Posterior cingulate gyrus (tissue), 11 donors: ENCODE data around the gene UGT8.

Source experiments
- DNase-seq, 10 donors: peaks; one replicate each; pipeline versions ENCODE4 v3.0.0 to v3.0.0-alpha.2; 2020 to 2021; ENCODE audit warnings: mixed read lengths in 3 of 10
- intact Hi-C: fragments of 100-400 bp; cut with DNase I; formaldehyde crosslinking; loops from one replicate; pipeline ENCODE4 v1.15.1; 2023

Gene UGT8

GRCh38 chr4:114677346-114677979, 78.9 kb downstream of the UGT8 start:
- intact Hi-C loops = no loop called here
- DNase-seq = no peak

GRCh38 chr4:114684462-114684861, 85.9 kb downstream of the UGT8 start:
- DNase-seq = no peak
- intact Hi-C loops = no loop called here

GRCh38 chr4:114688059-114688458, 89.5 kb downstream of the UGT8 start:
- DNase-seq = no peak
- intact Hi-C loops = no loop called here

GRCh38 chr4:114690571-114690970, 92.0 kb downstream of the UGT8 start:
- no peak for DNase-seq
- intact Hi-C loops = loop anchor here (5.0 kb wide), 1 partner anchor 183 kb away; no protein-coding TSS in a partner anchor

- no peak for DNase-seq
- intact Hi-C loops = loop anchor here (5.0 kb wide), 1 partner anchor 185 kb away; no protein-coding TSS in a partner anchor
Measured at GRCh38 chr4:114691865-114692264, 93.3 kb downstream of the UGT8 start.

- no peak for DNase-seq
- intact Hi-C loops = loop anchor here (5.0 kb wide), 1 partner anchor 186 kb away; no protein-coding TSS in a partner anchor
Measured at GRCh38 chr4:114692958-114693357, 94.4 kb downstream of the UGT8 start.

- intact Hi-C loops = loop anchor here (2.0 to 5.0 kb wide), 2 partner anchors 187 to 308 kb away; no protein-coding TSS in a partner anchor
- no peak for DNase-seq
Measured at GRCh38 chr4:114694770-114695169, 96.2 kb downstream of the UGT8 start.

- intact Hi-C loops = no loop called here
- DNase-seq = no peak
Measured at GRCh38 chr4:114698231-114698630, 99.6 kb downstream of the UGT8 start.

GRCh38 chr4:114701491-114701890, 102.9 kb downstream of the UGT8 start:
- no peak for DNase-seq
- intact Hi-C loops = no loop called here

GRCh38 chr4:114717432-114717831, 118.8 kb downstream of the UGT8 start:
- no peak for DNase-seq
- intact Hi-C loops = no loop called here

- intact Hi-C loops = no loop called here
- no peak for DNase-seq
Measured at GRCh38 chr4:114725066-114725465, 126.5 kb downstream of the UGT8 start.

GRCh38 chr4:114727461-114727860, 128.9 kb downstream of the UGT8 start:
- DNase-seq = no peak
- intact Hi-C loops = no loop called here
